ENCODE data around the gene KATNA1. TPM values are rescaled to one million over a fixed set of nuclear protein-coding genes. Genes with fewer than 3 reads are reported as not detected.

Gene KATNA1
- total and polyA plus RNA-seq, 9 of the 15 experiments (the other 6 are each of a cell fraction or from before 2014, with no cell fraction given), result 22.5 to 76.9 (median 45.0) TPM

DNA sequence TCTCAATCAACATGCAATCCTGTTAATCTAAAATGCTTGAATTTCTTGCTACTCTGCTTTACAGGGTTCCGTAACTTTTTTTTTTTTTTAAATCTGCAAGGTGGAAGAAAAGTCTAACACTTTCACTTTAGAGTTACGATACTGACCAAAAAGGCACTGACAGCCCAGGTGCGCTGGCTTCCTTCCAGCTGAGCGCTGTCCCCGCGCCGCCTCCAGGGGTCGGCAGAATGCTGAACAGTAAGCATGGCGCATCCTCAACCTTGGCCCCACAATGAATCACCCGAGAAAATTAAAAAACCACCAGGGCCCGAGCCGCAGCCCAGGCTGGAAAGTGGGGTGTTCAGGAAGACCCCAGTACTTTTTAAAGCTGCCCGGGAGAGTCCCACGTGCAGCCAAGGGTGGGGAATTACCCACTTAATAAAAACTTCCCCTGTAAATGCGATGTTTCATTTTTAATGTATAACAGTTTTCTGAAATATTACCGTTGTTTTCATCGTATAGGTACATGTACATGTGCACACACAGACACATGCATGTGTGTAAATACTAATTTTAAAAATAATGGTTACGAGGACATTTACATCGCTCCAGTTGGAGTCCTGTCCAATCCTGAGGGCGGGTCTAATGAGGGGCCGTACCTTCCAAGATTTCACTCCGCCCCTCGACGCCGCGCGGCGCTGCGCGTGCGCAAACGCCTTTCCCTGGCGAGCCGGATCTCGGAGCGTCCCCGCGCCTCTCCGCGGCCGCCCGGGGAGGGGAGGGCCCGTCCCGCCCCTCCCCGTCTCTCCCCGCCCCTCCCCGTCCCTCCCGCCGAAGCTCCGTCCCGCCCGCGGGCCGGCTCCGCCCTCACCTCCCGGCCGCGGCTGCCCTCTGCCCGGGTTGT, 82.7 kb downstream of the KATNA1 start, which contains the start of gene GINM1 (continued):
- TF ChIP-seq DMBX1 (CRISPR knock-in tag; IDR thresholded peaks at IDR 0.05; ENCODE audit: borderline replicate concordance) (no peak), HINFP (tag; conservative IDR thresholded peaks at IDR 0.05; ENCODE audit: low read depth) (peak; percentile 52; the same call in 1 of the 2 replicates), SRSF9 (IDR thresholded peaks at IDR 0.05; ENCODE audit: borderline replicate concordance, low read depth, low read length) (no peak), ZNF143 (CRISPR knock-in tag; IDR thresholded peaks at IDR 0.05) (no peak), HMBOX1 (IDR thresholded peaks at IDR 0.05) (no peak), STAT5B (CRISPR knock-in tag; IDR thresholded peaks at IDR 0.05) (no peak), PCBP2 (IDR thresholded peaks at IDR 0.05; ENCODE audit: low read depth, low read length, poor library complexity, severe bottlenecking) (no peak), PHF8 (IDR thresholded peaks at IDR 0.05; ENCODE audit: borderline replicate concordance, low read length) (no peak), HMGN3 (IDR thresholded peaks at IDR 0.05; ENCODE audit: borderline replicate concordance, extremely low read depth, insufficient read length, low read depth, low read length) (no peak), ZNF766 (CRISPR knock-in tag; conservative IDR thresholded peaks at IDR 0.05) (no peak), KLF1 (tag; IDR thresholded peaks at IDR 0.05) (no peak), CEBPG (CRISPR knock-in tag; IDR thresholded peaks at IDR 0.05) (no peak), CEBPG (tag; conservative IDR thresholded peaks at IDR 0.05 in 1 of 2, IDR thresholded peaks at IDR 0.05 in 1 of 2) (no peak), BRD9 (IDR thresholded peaks at IDR 0.05; ENCODE audit: low read depth, partially characterized antibody) (peak; percentile 52), HIVEP1 (CRISPR knock-in tag; IDR thresholded peaks at IDR 0.05) (no peak), NBN (IDR thresholded peaks at IDR 0.05; ENCODE audit: low read depth) (peak; percentile 77), FOS (IDR thresholded peaks at IDR 0.05; ENCODE audit: extremely low read depth, insufficient read length) (no peak)
- TF ChIP-seq, protein P1, sequence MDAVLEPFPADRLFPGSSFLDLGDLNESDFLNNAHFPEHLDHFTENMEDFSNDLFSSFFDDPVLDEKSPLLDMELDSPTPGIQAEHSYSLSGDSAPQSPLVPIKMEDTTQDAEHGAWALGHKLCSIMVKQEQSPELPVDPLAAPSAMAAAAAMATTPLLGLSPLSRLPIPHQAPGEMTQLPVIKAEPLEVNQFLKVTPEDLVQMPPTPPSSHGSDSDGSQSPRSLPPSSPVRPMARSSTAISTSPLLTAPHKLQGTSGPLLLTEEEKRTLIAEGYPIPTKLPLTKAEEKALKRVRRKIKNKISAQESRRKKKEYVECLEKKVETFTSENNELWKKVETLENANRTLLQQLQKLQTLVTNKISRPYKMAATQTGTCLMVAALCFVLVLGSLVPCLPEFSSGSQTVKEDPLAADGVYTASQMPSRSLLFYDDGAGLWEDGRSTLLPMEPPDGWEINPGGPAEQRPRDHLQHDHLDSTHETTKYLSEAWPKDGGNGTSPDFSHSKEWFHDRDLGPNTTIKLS (IDR thresholded peaks at IDR 0.05; ENCODE audit: borderline replicate concordance, low read depth), result 0 out of 2 replicates have a peak, but pooled peaks have one; percentile 26
- TF ChIP-seq, protein P2, sequence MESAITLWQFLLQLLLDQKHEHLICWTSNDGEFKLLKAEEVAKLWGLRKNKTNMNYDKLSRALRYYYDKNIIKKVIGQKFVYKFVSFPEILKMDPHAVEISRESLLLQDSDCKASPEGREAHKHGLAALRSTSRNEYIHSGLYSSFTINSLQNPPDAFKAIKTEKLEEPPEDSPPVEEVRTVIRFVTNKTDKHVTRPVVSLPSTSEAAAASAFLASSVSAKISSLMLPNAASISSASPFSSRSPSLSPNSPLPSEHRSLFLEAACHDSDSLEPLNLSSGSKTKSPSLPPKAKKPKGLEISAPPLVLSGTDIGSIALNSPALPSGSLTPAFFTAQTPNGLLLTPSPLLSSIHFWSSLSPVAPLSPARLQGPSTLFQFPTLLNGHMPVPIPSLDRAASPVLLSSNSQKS (CRISPR knock-in tag; IDR thresholded peaks at IDR 0.05), result no peak
- TF ChIP-seq, protein P3, sequence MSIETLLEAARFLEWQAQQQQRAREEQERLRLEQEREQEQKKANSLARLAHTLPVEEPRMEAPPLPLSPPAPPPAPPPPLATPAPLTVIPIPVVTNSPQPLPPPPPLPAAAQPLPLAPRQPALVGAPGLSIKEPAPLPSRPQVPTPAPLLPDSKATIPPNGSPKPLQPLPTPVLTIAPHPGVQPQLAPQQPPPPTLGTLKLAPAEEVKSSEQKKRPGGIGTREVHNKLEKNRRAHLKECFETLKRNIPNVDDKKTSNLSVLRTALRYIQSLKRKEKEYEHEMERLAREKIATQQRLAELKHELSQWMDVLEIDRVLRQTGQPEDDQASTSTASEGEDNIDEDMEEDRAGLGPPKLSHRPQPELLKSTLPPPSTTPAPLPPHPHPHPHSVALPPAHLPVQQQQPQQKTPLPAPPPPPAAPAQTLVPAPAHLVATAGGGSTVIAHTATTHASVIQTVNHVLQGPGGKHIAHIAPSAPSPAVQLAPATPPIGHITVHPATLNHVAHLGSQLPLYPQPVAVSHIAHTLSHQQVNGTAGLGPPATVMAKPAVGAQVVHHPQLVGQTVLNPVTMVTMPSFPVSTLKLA (conservative IDR thresholded peaks at IDR 0.05), result peak; percentile 83 to 92
